Type B pancreatic cell (in vitro differentiated cells): ENCODE data around the gene CLEC10A. TPM values are rescaled to one million over a fixed set of nuclear protein-coding genes. Genes with fewer than 3 reads are reported as not detected.

ENCODE experiments used
- DNase-seq: peaks from one replicate; pipeline ENCODE4 v3.0.0; 2021; ENCODE audit warnings: mixed read lengths; ENCODE audit not compliant: unreplicated experiment; ENCODE audit errors: extremely low spot score
- H3K27ac Mint-ChIP-seq: 2 replicates; pipeline ENCODE4 v1.8.0; 2021; ENCODE audit warnings: mild to moderate bottlenecking, mixed read lengths
- H3K27me3 Mint-ChIP-seq: 2 replicates; pipeline ENCODE4 v1.8.0; 2021; ENCODE audit warnings: mixed read lengths
- H3K36me3 Mint-ChIP-seq: 2 replicates; pipeline ENCODE4 v1.8.0; 2021; ENCODE audit warnings: mixed read lengths
- H3K4me1 Mint-ChIP-seq: one replicate; pipeline ENCODE4 v1.8.0; 2021; ENCODE audit warnings: mixed read lengths; ENCODE audit not compliant: unreplicated experiment
- H3K4me3 Mint-ChIP-seq: 2 replicates; pipeline ENCODE4 v1.8.0; 2021; ENCODE audit warnings: mild to moderate bottlenecking, mixed read lengths
- H3K9me3 Mint-ChIP-seq: 2 replicates; pipeline ENCODE4 v1.8.0; 2021; ENCODE audit warnings: mixed read lengths
- total RNA-seq: library from RNA; stranded (reverse); gene quantifications from 2 replicates; pipeline ENCODE4 v1.2.1, GENCODE V29; 2021; ENCODE audit warnings: low replicate concordance
- TF ChIP-seq, protein P1 (sequence below): fragments of 200-600 bp; sonication (generic); conservative IDR thresholded peaks from 2 replicates; pipeline ENCODE4 v1.5.0; 2021; ENCODE audit warnings: antibody characterized with exemption, mild to moderate bottlenecking

The CLEC10A gene
- total RNA-seq, 1 donor from 2014 or later, result not detected

DNA sequence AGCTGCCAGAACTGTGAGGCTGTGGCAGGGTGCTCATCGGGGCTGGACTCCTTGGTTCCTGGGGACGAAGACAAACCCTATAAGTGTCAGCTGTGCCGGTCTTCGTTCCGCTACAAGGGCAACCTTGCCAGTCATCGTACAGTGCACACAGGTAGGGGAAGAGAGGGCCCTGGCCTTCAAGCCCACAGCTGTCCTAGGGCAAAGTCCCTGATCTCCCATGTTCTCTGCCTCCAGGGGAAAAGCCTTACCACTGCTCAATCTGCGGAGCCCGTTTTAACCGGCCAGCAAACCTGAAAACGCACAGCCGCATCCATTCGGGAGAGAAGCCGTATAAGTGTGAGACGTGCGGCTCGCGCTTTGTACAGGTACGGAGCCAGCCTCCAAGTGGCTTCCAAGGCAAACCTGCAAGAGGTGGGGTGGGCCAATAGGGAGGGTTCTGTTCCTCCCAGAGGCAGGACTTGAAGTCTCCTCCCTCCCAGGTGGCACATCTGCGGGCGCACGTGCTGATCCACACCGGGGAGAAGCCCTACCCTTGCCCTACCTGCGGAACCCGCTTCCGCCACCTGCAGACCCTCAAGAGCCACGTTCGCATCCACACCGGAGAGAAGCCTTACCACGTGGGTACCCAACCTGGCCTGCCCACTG lies 53.5 kb downstream of the CLEC10A start:
- TF ChIP-seq, protein P1, sequence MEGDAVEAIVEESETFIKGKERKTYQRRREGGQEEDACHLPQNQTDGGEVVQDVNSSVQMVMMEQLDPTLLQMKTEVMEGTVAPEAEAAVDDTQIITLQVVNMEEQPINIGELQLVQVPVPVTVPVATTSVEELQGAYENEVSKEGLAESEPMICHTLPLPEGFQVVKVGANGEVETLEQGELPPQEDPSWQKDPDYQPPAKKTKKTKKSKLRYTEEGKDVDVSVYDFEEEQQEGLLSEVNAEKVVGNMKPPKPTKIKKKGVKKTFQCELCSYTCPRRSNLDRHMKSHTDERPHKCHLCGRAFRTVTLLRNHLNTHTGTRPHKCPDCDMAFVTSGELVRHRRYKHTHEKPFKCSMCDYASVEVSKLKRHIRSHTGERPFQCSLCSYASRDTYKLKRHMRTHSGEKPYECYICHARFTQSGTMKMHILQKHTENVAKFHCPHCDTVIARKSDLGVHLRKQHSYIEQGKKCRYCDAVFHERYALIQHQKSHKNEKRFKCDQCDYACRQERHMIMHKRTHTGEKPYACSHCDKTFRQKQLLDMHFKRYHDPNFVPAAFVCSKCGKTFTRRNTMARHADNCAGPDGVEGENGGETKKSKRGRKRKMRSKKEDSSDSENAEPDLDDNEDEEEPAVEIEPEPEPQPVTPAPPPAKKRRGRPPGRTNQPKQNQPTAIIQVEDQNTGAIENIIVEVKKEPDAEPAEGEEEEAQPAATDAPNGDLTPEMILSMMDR, result no peak
- Mint-ChIP-seq H3K4me1 (no peaks in the 10 kb centered on the region), H3K9me3 (no peaks in the 10 kb centered on the region), H3K4me3 (no peak overlapping the region), H3K36me3 (no peaks in the 10 kb centered on the region), H3K27ac (no peak overlapping the region), H3K27me3 (peaks cover 56% of the 10 kb centered on the region)
- DNase-seq, result no peak

DNA sequence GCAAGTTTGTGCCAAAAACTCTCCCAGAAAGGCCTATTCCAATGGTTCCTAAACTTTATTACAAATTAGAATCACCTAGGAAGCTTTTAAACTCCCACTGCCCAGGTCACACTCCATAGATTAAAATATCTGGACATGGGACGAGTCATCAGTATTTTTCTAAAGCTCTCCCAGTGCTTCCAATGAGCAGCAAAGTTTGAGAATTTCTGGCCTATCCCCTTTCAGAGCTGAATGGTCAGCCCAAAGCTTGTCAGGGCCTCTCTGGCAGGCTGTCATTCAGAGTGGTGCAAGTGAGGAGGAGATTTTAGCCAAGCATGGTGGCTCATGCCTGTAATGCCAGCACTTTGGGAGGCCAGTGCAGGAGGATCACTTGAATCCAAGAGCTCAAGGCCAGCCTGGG lies 54.8 kb downstream of the CLEC10A start:
- no peaks in the 10 kb centered on the region for H3K4me1 Mint-ChIP-seq
- no peak for DNase-seq
- peak overlapping the region; percentile 55 for H3K4me3 Mint-ChIP-seq
- no peaks in the 10 kb centered on the region for H3K36me3 Mint-ChIP-seq
- H3K27me3 Mint-ChIP-seq, result peaks cover 67% of the 10 kb centered on the region
- H3K9me3 Mint-ChIP-seq, result no peaks in the 10 kb centered on the region
- TF ChIP-seq, protein P1, result no peak
- no peak overlapping the region for H3K27ac Mint-ChIP-seq

Other genes with a start within 250 kb of the CLEC10A start
- gene TEKT1, start 248.5 kb downstream of the CLEC10A start, total RNA-seq, result 0.24 and 1.6 TPM in 2 replicates
- gene ALOX12, start 84.2 kb downstream of the CLEC10A start, total RNA-seq, result 0.34 and 2.1 TPM in 2 replicates
- 176 and 208 TPM in 2 replicates for gene RNASEK, start 67.6 kb downstream of the CLEC10A start, total RNA-seq
- gene BCL6B, start 57.2 kb downstream of the CLEC10A start, total RNA-seq, result not detected in 2 replicates
- 13.5 and 15.5 TPM in 2 replicates for gene SLC16A13, start 44.2 kb downstream of the CLEC10A start, total RNA-seq
- gene SLC16A11, start 36.2 kb downstream of the CLEC10A start, total RNA-seq, result 3.9 and 10.5 TPM in 2 replicates
- 0.82 and 1.3 TPM in 2 replicates for gene ASGR2, start 34.6 kb upstream of the CLEC10A start, total RNA-seq
- gene ASGR1, start 99.1 kb upstream of the CLEC10A start, total RNA-seq, result 7.5 and 9.7 TPM in 2 replicates
- 7.8 and 46.1 TPM in 2 replicates for gene DLG4, start 139.6 kb upstream of the CLEC10A start, total RNA-seq
- gene ACADVL, start 139.7 kb upstream of the CLEC10A start, total RNA-seq, result 573 and 617 TPM in 2 replicates
- gene DVL2, start 154.3 kb upstream of the CLEC10A start, total RNA-seq, result 62.8 and 93.9 TPM in 2 replicates
- gene PHF23, start 159.2 kb upstream of the CLEC10A start, total RNA-seq, result 42.8 and 61.1 TPM in 2 replicates
- gene GABARAP, start 162.2 kb upstream of the CLEC10A start, total RNA-seq, result 478 and 570 TPM in 2 replicates
- 138 and 154 TPM in 2 replicates for gene CTDNEP1, start 171.5 kb upstream of the CLEC10A start, total RNA-seq
- 43.1 and 55.7 TPM in 2 replicates for gene ELP5, start 172.0 kb upstream of the CLEC10A start, total RNA-seq
- 118 and 284 TPM in 2 replicates for gene CLDN7, start 182.2 kb upstream of the CLEC10A start, total RNA-seq
- 1.2 and 4.0 TPM in 2 replicates for gene SLC2A4, start 201.5 kb upstream of the CLEC10A start, total RNA-seq
- gene YBX2, start 214.4 kb upstream of the CLEC10A start, total RNA-seq, result 4.5 and 7.0 TPM in 2 replicates
- 454 and 510 TPM in 2 replicates for gene EIF5A, start 227.4 kb upstream of the CLEC10A start, total RNA-seq
- gene GPS2, start 235.1 kb upstream of the CLEC10A start, total RNA-seq, result 75.0 and 75.4 TPM in 2 replicates
- gene NEURL4, start 249.1 kb upstream of the CLEC10A start, total RNA-seq, result 49.9 and 61.5 TPM in 2 replicates